HL-60 (cell line): ENCODE results near the gene WDR1.

Source experiments
- DNase-seq, 2 experiments: peaks; one replicate each; pipeline ENCODE4 v3.0.0-alpha.2; 2010 to 2020; ENCODE audit warnings: low read depth in 1 of 2, low spot score in 1 of 2
- H3K27ac ChIP-seq: fragments of 250-450 bp; sonication (Bioruptor Pico); replicated peaks from 2 replicates; pipeline ENCODE4 v1.5.1; 2020; ENCODE audit warnings: mild to moderate bottlenecking, moderate library complexity
- H3K27me3 ChIP-seq: fragments of 250-450 bp; sonication (Bioruptor Pico); 2 replicates; pipeline ENCODE4 v1.5.1; 2021; ENCODE audit warnings: mild to moderate bottlenecking, moderate library complexity; ENCODE audit not compliant: insufficient read depth, poor library complexity, severe bottlenecking
- H3K4me3 ChIP-seq: replicated peaks from 2 replicates; pipeline ENCODE4 v1.5.1; 2011; ENCODE audit warnings: mild to moderate bottlenecking, control low read depth, low read length; ENCODE audit not compliant: insufficient read depth
- GABPA ChIP-seq: IDR thresholded peaks from 2 replicates; pipeline ENCODE4 v1.6.1; 2012; ENCODE audit warnings: low read depth
- POLR2AphosphoS5 ChIP-seq: IDR thresholded peaks from 2 replicates; pipeline ENCODE4 v1.6.1; 2012; ENCODE audit warnings: low read depth
- SPI1 ChIP-seq: IDR thresholded peaks from 2 replicates; pipeline ENCODE4 v1.6.1; 2012; ENCODE audit warnings: low read depth, mild to moderate bottlenecking, borderline replicate concordance
- TF ChIP-seq, protein P1 (sequence below): IDR thresholded peaks from one replicate; pipeline ENCODE4 v1.5.1; 2011; ENCODE audit warnings: low read length, control low read depth, inconsistent platforms; ENCODE audit not compliant: insufficient read depth
- TF ChIP-seq, protein P2 (sequence below): IDR thresholded peaks from 2 replicates; pipeline ENCODE4 v1.6.1; 2012; ENCODE audit warnings: low read depth; ENCODE audit not compliant: insufficient replicate concordance

The WDR1 gene

DNA sequence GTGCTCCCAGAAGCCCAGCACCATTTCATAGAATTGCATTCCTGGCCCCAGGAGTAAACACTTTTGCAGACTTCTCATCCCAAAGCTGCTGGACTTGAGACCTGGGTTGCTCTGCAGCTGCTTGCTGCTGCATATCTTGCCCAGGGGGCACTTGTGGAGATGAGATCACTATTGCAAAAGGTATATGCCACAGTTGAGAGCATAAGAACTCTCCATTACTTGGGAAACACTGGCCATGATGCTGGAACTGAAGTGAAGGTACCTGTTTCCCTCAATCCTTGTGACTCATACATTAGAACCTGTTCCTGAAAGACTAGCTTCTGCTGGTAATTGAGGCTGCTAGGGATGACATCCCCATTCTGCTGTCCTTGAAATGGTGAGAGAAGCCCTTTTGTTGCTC lies 43.1 kb upstream of the WDR1 start:
- no peak for DNase-seq
- Histone ChIP-seq H3K27ac (no peak overlapping the region), H3K27me3 (no peaks in the 10 kb centered on the region), H3K4me3 (no peak overlapping the region)
- TF ChIP-seq, protein P1, sequence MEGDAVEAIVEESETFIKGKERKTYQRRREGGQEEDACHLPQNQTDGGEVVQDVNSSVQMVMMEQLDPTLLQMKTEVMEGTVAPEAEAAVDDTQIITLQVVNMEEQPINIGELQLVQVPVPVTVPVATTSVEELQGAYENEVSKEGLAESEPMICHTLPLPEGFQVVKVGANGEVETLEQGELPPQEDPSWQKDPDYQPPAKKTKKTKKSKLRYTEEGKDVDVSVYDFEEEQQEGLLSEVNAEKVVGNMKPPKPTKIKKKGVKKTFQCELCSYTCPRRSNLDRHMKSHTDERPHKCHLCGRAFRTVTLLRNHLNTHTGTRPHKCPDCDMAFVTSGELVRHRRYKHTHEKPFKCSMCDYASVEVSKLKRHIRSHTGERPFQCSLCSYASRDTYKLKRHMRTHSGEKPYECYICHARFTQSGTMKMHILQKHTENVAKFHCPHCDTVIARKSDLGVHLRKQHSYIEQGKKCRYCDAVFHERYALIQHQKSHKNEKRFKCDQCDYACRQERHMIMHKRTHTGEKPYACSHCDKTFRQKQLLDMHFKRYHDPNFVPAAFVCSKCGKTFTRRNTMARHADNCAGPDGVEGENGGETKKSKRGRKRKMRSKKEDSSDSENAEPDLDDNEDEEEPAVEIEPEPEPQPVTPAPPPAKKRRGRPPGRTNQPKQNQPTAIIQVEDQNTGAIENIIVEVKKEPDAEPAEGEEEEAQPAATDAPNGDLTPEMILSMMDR, result no peak
- TF ChIP-seq, protein P2, sequence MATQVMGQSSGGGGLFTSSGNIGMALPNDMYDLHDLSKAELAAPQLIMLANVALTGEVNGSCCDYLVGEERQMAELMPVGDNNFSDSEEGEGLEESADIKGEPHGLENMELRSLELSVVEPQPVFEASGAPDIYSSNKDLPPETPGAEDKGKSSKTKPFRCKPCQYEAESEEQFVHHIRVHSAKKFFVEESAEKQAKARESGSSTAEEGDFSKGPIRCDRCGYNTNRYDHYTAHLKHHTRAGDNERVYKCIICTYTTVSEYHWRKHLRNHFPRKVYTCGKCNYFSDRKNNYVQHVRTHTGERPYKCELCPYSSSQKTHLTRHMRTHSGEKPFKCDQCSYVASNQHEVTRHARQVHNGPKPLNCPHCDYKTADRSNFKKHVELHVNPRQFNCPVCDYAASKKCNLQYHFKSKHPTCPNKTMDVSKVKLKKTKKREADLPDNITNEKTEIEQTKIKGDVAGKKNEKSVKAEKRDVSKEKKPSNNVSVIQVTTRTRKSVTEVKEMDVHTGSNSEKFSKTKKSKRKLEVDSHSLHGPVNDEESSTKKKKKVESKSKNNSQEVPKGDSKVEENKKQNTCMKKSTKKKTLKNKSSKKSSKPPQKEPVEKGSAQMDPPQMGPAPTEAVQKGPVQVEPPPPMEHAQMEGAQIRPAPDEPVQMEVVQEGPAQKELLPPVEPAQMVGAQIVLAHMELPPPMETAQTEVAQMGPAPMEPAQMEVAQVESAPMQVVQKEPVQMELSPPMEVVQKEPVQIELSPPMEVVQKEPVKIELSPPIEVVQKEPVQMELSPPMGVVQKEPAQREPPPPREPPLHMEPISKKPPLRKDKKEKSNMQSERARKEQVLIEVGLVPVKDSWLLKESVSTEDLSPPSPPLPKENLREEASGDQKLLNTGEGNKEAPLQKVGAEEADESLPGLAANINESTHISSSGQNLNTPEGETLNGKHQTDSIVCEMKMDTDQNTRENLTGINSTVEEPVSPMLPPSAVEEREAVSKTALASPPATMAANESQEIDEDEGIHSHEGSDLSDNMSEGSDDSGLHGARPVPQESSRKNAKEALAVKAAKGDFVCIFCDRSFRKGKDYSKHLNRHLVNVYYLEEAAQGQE, result no peak
- no peak for TF ChIP-seq POLR2AphosphoS5
- TF ChIP-seq GABPA, result no peak
- TF ChIP-seq SPI1, result no peak

DNA sequence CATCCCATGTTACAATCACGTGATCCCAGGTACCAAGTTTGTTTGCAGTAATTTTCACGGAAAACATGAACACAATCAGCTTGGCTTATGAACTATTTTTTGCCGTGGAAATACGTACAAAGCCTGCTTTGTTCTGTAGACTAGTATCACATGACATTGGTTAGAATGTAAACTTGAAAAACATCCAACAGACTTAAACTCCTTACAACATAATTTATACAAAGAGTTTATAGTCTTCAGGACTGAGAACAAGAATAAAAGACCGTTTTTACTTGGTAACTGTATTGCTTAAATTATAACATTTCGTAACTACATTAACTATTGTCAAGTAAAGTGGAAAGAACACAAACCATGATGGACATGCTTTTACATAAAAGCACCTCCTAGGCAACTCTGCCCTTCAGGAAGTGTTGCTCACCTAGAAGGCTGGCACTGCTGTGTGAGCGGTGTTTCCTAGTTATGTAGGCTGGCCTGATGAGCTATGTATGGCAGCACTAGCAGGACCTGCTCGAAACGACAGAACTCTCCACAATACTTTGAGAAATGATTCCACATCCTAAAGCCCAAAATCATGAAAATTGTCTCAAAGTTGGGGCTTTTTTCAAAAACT lies 41.8 kb upstream of the WDR1 start:
- DNase-seq, result no peak
- H3K4me3 ChIP-seq, result no peak overlapping the region
- TF ChIP-seq GABPA (no peak), POLR2AphosphoS5 (no peak), SPI1 (no peak)
- TF ChIP-seq, protein P1, result no peak
- TF ChIP-seq, protein P2, result no peak
- H3K27ac ChIP-seq, result no peak overlapping the region
- no peaks in the 10 kb centered on the region for H3K27me3 ChIP-seq

DNA sequence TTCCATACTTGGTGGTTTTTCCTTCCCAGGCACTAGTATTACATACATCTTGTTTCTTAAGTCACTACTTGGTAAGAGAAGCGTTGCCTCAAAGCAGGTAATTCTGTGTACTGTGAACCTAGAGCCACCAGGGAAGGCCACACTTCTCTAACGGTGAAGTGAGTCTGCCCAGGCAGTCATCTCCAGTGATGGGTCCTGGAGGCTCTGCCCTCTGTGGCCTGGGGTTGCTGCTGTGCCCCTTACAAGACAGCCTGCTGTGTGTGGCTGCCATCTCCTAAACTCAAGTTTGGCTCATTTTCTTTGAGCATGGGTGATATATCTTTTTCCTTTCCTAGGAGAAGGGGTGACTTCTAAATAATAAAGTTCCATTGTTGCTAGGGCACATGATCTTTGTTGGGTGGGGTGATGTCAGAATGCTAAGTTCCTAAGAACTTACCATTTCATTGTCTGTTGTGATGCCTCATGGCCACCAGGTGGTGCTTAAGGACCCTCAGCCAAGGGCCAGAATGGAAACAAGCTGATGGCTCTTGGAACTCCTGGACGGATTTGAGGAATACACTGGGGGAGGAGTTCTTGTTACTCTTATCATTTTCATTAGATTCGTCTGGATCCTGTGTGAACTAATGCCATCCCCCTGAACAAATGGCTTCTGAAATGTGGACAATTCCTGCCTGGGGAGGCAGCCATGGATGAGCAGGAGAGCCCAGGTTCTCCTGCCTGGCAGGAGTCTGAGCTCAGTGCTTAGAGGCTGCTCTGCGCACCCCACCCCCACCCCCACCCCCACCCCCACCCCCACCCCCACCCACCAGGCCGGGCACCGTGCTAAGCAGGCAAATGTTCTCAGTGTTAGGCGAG lies 41.1 kb upstream of the WDR1 start:
- peak in 1 of 2 experiments; percentile 43 for DNase-seq
- Histone ChIP-seq H3K4me3 (no peak overlapping the region), H3K27me3 (no peaks in the 10 kb centered on the region), H3K27ac (no peak overlapping the region)
- TF ChIP-seq, protein P1, result peak; percentile 85
- TF ChIP-seq GABPA, result no peak
